IPS-18c (cell line): ENCODE results near the gene RAC3.

Source experiments
- H3K4me3 ChIP-seq: 2 replicates; pipeline ENCODE4 v1.7.0; 2013; ENCODE audit warnings: low read depth, mild to moderate bottlenecking, low read length, moderate library complexity; ENCODE audit not compliant: insufficient read depth
- H3K9me3 ChIP-seq: one replicate; pipeline ENCODE4 v1.6.1; 2013; ENCODE audit warnings: mild to moderate bottlenecking, low read length, moderate library complexity; ENCODE audit not compliant: control insufficient read depth, insufficient read depth

RAC3 gene

GRCh38 chr17:82008258-82008940 lies 23.1 kb upstream of the RAC3 start:
- Histone ChIP-seq H3K9me3 (no peaks in the 10 kb centered on the region), H3K4me3 (no peak overlapping the region)

GRCh38 chr17:82008941-82009405 lies 22.5 kb upstream of the RAC3 start:
- H3K9me3 ChIP-seq = no peaks in the 10 kb centered on the region
- H3K4me3 ChIP-seq = no peak overlapping the region

- H3K9me3 ChIP-seq = no peaks in the 10 kb centered on the region
- H3K4me3 ChIP-seq = no peak overlapping the region
Measured at GRCh38 chr17:82009413-82009812, 22.1 kb upstream of the RAC3 start.

- Histone ChIP-seq H3K4me3 (no peak overlapping the region), H3K9me3 (no peaks in the 10 kb centered on the region)
Measured at GRCh38 chr17:82010575-82011525, 20.6 kb upstream of the RAC3 start.

- no peak overlapping the region for H3K4me3 ChIP-seq
- no peaks in the 10 kb centered on the region for H3K9me3 ChIP-seq
Measured at GRCh38 chr17:82011617-82012187, 19.8 kb upstream of the RAC3 start.

- H3K4me3 ChIP-seq = no peak overlapping the region
- no peaks in the 10 kb centered on the region for H3K9me3 ChIP-seq
Measured at GRCh38 chr17:82012261-82012639, 19.2 kb upstream of the RAC3 start.

- Histone ChIP-seq H3K4me3 (no peak overlapping the region), H3K9me3 (no peaks in the 10 kb centered on the region)
Measured at GRCh38 chr17:82012640-82013295, 18.7 kb upstream of the RAC3 start.

GRCh38 chr17:82013341-82013740 lies 18.1 kb upstream of the RAC3 start:
- no peaks in the 10 kb centered on the region for H3K9me3 ChIP-seq
- no peak overlapping the region for H3K4me3 ChIP-seq

- no peaks in the 10 kb centered on the region for H3K9me3 ChIP-seq
- H3K4me3 ChIP-seq = no peak overlapping the region
Measured at GRCh38 chr17:82013772-82014321, 17.6 kb upstream of the RAC3 start.

- no peaks in the 10 kb centered on the region for H3K9me3 ChIP-seq
- H3K4me3 ChIP-seq = no peak overlapping the region
Measured at GRCh38 chr17:82014432-82014831, 17.0 kb upstream of the RAC3 start.

GRCh38 chr17:82014971-82015310 lies 16.5 kb upstream of the RAC3 start:
- Histone ChIP-seq H3K9me3 (no peaks in the 10 kb centered on the region), H3K4me3 (no peak overlapping the region)

- Histone ChIP-seq H3K4me3 (no peak overlapping the region), H3K9me3 (no peaks in the 10 kb centered on the region)
Measured at GRCh38 chr17:82015311-82015971, 16.0 kb upstream of the RAC3 start.

- Histone ChIP-seq H3K4me3 (no peak overlapping the region), H3K9me3 (no peaks in the 10 kb centered on the region)
Measured at GRCh38 chr17:82016061-82016874, 15.2 kb upstream of the RAC3 start.

- Histone ChIP-seq H3K9me3 (no peaks in the 10 kb centered on the region), H3K4me3 (no peak overlapping the region)
Measured at GRCh38 chr17:82016875-82017459, 14.5 kb upstream of the RAC3 start.

- Histone ChIP-seq H3K9me3 (no peaks in the 10 kb centered on the region), H3K4me3 (no peak overlapping the region)
Measured at GRCh38 chr17:82017612-82018151, 13.8 kb upstream of the RAC3 start.
